HG03196 (cell line): ENCODE results near the gene DPP6.
"Not testable (repeated sequence)": the region's sequence is repeated elsewhere in the genome, so short reads cannot be mapped to it uniquely, and the experiment has no call there.

Source experiments
- ATAC-seq: cut with Tn5 transposase; IDR thresholded peaks from one replicate; pipeline ENCODE4 v1.9.1; 2021; ENCODE audit not compliant: unreplicated experiment

Gene DPP6

DNA sequence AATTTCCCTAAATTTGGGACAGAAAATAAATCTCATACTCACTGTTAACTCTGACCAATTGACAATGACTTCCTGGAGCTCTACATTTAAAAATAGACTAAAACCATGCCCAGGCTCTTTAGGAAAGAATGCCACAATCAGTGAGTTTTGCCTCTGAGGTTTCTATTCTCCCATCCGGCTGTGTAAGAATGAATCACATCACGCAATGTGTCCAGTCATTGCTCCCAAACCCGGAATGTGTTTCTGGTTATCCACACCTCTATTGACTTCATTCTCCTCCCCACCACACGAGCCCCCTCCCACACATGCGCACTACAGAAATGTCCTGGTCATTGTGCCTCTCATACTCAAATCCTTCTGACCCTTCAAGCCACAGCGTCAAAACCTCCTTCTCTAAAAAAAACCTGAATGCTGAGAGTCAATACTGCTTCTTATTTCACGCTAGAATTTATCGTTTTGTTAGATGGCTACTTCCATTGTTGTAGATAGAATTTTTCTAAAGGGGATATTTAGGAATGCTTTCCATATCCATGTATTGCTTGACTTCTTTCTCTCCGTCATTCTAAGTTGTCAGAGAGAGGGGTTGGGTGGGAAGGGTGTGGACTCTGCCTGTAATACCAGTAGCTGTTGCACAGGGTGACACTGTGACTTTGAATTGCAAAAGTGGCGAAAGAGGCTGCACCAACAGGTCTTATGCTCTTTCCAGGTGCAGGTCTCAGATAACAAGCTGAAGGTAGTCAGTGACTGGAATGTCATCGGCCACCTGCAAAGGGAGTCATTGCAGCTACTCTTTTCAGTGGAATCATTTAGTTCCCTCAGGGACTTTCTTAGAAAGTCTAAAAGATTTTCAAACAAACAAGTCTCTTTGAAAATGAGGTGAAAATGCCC lies 594.2 kb downstream of the DPP6 start:
- ATAC-seq: no peak

DNA sequence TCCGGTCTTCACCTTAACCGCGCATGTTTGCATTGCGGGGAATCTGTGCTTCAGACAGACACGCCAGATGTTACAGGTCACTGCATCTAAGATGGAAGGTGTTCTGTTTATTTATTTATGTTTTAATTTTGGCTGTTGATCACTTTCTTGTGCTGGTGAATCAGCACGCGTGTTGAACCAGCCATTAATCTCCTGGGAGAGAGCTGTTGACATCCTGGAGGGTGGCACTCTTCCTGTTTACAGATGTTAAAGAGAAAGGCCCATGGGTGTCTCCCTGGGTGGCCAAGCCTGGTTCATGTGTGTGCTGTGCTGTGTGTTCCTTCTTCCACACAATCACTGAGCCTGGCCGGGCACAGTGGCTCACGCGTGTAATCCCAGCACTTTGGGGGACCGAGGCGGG lies 595.4 kb downstream of the DPP6 start:
- ATAC-seq: no peak

DNA sequence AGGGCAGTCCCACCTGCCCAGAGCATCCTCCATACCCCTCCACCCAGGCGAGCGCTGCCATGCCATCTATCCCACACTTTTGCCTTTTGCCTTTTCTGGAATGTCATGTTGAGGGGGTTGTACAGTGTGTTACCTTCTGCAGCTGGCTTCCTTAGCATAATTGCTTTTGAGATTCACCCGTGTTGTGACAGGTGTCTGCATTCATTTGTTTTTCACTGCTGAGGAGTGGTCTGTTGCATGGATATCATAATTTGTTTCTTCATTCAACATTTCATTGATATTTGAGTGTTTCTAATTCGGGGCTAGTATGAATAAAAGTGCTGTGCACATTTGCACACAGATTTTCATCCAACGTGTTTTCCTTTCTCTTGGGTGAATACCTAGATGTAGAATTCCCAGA lies 596.8 kb downstream of the DPP6 start:
- no peak for ATAC-seq

DNA sequence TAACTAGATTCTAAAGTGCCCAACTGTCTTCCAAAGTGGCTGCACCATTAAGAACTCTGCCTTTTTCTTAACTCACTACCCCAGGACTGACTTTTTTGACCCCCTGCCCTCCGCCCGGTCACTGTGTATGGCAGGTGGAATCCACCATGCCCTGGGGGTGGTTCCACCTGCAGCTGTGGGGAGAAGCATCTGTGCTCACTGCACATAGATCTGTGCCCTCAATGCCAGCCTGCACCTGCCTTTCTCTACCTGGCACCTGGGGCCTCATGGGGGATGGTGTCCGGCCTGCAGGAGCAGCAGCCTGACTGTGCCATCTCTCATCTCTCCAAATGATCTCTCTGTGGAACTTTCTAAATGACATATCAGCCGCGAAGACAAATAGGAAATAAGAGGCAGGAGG lies 597.2 kb downstream of the DPP6 start:
- no peak for ATAC-seq

DNA sequence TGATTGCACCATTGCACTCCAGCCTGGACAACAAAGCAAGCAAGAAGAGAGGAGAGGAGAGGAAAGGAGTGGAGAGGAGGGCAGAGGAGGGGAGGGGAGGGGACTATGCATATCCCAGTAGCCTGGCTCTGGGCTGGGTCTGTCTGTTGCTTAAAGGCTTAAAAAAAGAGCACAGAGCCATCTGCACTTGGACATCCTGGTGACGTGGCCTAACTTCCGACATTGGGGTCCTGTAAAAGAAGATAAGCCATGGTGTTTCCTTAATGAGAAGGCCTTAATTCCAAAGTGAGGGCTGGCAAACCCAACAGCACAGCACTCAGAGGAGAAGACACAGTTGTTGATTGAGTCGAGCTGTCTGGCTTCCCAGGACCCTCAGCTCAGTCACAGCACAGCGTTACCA lies 598.1 kb downstream of the DPP6 start:
- no peak for ATAC-seq

DNA sequence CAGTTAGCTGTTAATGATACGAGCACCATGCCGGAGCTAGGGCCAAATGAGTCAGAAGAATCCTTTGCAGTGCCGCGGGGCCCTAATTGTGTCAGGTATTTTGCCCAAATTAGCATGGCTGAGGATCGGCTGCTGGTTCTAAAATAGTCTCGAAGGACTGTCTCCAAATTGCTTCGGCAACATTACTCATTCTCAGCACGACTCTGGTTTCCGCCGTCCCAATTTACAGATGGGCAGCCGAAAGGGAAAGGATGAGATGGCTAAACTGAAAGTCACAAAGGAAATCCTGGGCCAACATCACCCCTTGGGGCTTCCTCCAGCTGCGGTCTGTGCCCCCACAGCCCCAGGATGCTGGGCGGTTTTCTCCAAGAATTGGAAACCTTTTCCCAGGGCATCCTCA lies 599.3 kb downstream of the DPP6 start:
- ATAC-seq: no peak

DNA sequence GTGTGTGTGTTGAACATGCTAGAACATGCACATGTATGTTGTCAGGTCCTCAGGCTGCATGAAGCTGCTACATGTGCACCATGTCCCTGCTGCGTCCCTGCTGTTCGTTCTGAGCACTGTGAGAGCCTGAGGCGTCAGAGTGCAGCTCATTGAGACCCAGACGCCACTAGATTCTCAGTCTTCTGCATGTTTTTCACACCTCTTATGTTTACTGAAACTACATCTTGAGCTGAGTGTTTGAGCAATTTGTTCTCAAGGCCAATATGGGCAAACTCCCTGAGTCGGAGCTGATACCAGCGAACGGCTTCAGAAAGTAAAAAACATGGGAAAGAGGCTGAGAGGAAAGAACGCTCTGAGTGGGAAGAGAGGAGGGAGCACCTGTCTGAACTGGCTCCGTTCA lies 600.4 kb downstream of the DPP6 start:
- no peak for ATAC-seq

DNA sequence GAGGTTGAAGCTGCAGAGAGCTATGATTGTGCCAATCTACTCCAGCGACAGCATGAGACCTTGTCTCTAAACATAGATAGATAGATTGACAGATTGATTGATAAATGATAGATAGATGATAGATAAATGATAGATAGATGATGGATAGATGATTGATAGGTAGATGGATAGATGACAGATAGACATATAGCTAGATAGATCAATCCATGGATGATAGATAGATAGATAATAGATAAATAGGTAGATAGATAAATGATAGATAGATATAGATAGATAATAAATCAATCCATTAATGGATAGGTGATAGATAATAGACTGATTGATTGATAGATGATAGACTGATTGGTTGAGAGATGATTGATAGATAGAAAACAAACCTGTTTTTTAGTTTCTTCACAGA lies 601.1 kb downstream of the DPP6 start:
- ATAC-seq: no peak

DNA sequence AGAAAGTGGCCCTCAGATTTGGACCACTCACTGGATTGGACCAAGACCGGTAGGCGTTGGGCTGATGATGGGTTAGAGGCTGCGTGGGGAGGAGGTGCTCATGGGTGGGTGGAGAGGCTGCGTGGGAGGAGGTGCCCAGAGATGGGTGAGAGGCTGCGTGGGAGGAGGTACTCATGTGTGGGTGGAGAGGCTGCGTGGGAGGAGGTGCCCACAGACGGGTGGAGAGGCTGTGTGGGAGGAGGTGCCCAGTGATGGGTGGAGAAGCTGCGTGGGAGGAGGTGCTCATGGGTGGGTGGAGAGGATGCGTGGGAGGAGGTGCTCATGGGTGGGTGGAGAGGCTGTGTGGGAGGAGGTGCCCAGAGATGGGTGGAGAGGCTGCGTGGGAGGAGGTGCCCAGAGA lies 604.4 kb downstream of the DPP6 start:
- no peak for ATAC-seq

DNA sequence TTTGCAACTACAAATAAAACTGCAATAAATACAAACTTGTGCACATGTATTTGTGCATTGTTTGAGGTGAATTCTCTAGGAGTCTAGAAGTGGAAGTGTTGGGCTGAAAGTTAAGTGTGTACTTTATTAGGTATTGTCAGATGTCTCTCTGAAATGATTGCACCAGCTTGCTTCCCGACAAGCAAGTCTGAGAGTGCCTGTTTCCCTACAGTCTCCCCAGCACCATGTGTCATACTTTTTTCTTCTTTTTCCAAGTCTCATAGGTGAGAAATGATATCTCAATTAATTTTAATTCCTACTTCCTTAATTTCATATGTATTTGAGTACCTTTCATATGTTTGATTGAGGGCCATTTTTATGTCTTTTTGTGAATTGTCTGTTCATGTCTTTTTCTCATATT lies 614.6 kb downstream of the DPP6 start:
- ATAC-seq: no peak

DNA sequence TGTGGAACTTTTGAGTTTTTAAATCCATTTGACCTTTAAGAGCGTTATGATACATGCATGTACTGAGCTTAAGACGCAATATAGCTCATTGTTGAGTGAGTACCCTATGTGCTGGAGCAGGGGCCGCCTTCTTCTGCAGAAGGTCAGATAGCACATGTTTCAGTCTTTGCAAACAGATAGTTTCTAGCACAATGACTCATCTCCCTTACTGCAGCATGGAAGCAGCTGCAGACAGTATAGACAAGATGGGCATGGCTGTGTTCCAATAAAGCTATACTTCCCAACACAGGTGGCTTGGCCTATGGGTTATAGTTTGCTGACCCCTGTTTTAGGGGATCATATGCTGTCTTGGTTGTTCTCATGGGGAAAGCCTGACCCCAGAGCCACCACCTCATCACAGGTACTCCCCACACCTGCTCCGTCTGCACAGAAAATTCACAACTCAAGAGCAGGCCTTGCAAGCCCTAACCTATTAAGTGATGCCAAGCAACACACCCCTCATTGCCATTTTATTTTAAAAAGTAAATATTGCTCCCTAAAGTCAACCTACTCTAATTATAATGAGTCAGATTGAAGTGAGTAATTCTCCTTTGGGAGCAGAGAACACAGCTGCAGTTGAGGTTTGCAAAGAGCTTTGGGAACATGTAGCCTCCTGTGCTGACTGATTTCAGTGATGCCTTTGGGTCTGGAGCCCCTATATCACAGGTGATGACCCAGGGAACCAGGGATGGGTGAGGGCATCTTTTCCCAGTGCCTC lies 620.6 kb downstream of the DPP6 start:
- ATAC-seq: no peak

DNA sequence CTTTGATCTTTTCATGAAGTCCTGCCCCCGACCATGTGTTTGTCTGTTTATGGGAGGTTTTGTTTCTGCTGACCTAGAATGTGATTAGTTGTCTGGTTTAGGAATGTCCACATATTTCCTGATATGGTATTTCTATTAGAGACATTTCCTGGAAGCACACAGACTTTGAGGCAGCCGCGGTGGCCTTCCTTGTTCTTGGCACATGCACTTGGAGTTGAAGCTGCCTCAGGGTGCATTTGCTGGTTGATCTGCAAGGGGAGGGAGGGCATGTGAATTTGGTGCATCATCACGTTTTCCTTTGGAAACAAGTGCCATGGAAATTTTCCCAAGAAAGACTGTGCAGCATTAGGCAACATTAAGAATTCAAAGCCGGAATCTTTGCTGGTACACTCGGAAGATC lies 622.0 kb downstream of the DPP6 start:
- no peak for ATAC-seq

DNA sequence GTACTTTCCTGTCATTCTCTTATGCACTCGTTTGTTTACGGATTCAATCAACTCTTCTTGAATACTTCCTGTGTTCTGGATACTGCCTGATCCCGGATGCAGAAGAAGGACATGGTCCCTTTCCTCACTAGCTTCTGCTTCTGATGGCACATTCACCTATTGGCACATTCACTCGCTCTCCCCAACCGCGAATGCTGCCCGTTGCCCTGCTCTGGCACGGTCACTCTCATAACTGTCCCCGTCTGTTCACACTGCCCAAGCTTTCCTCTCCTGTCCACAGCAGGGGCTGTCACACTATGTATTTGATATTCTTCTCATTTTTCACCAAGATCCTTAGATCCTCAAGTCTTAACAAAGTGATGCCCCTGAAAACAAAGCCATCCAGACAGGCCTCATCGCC lies 623.4 kb downstream of the DPP6 start:
- no peak for ATAC-seq

DNA sequence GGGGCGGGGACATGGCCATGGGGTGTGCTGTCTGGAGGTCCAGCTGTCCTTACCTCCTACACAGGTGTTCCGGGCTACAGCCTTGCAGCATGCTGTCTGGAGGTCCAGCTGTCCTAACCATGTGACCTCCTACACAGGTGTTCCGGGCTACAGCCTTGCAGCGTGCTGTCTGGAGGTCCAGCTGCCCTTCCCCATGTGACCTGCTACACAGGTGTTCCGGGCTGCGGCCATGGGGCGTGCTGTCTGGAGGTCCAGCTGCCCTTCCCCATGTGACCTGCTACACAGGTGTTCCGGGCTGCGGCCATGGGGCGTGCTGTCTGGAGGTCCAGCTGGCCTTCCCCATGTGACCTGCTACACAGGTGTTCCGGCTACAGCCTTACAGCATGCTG lies 623.8 kb downstream of the DPP6 start:
- ATAC-seq: not testable (repeated sequence)

DNA sequence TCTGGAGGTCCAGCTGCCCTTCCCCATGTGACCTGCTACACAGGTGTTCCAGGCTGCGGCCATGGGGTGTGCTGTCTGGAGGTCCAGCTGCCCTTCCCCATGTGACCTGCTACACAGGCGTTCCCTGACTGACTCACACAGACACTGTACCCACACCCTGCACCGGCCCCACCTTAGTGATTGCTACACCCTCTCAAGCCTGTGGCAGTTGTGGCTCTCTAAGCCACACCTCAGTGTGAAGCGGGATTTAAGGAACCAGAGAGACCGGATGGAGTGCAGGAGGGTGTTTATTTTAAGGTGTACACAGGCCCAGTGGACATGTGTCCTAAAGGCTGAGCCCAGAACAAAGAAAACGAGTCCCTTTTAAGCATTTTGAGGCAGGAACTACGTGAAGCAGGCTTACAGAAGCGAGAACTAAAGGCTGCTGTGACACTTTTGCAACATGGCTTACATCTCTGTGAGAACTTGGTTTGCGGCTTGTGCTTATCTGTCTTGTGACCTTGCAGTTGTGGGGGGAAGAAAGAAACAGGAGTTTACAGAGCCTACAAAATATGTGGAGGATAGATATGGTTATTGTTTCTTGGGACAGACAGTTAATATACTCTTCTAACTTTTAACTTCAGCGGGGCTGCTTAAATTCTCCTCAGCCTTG lies 624.4 kb downstream of the DPP6 start:
- no peak for ATAC-seq

DNA sequence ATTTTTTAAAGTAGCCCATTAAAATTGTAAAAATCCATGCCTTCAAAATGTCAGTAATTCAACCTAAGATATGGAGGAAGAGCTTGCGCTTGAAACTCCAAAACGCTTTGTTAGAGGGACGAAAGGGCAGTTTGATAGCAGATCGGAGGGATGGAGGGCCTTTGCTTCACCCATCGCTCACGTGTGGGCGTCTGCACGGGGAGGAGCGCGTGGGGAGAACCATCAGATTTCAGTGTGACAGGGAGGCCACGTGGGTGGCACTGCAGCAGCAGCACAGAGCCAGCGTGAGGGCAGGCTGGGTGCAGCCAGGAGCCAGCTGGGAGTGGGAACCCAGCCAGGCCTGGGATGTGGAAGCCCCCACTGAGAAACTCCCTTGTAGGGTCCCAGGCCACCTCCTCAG lies 625.3 kb downstream of the DPP6 start:
- no peak for ATAC-seq

DNA sequence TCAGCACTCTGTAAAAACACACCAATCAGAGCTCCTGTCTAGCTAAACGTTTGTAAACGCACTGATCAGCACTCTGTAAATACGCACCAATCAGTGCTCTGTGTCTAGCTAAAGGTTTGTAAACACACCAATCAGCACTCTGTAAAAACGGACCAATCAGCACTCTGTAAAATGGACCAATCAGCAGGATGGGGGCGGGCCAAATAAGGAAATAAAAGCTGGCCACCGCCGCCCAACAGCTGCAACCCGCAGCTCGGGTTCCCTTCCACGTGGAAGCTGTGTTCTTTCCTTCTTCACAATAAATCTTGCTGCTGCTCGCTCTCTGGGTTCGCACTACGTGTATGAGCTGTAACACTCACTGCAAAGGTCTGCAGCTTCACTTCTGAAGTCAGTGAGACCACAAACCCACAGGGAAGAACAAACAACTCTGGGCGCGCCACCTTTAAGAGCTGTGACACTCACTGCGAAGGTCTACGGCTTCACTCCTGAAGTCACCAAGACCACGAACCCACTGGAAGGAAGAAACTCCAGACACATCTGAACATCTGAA lies 625.9 kb downstream of the DPP6 start:
- ATAC-seq: not testable (repeated sequence)

DNA sequence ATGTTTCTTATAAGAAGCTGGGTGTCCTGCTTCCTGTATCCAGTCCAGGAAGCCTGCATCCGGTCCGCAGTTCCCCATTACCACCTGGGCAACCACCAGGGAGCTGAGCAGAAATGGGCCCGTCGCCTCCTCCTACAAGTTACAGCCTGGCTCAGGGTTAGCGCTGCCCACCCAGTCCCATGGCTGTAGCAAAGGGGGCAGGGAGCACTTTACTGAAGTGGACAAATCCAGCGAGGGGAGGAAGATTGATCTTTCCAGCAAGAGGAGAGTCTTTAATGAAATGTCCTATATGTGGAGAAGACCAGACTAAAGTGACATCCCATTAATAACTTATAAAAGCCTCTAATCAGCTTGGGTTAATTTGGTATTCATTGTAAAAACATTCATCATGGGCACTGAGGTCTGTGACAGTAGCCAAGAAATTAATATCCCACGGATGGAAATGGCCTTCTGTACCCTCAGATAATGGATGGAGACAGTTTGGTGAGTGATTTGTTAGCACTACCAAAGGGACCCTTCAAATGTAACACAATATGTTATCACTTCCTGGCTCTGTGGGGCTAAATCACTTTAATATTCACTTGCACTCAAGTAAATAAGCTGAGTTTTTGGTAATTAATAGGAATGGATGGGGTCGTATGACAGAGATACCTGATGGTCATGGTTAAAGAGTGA lies 627.3 kb downstream of the DPP6 start:
- ATAC-seq: no peak

DNA sequence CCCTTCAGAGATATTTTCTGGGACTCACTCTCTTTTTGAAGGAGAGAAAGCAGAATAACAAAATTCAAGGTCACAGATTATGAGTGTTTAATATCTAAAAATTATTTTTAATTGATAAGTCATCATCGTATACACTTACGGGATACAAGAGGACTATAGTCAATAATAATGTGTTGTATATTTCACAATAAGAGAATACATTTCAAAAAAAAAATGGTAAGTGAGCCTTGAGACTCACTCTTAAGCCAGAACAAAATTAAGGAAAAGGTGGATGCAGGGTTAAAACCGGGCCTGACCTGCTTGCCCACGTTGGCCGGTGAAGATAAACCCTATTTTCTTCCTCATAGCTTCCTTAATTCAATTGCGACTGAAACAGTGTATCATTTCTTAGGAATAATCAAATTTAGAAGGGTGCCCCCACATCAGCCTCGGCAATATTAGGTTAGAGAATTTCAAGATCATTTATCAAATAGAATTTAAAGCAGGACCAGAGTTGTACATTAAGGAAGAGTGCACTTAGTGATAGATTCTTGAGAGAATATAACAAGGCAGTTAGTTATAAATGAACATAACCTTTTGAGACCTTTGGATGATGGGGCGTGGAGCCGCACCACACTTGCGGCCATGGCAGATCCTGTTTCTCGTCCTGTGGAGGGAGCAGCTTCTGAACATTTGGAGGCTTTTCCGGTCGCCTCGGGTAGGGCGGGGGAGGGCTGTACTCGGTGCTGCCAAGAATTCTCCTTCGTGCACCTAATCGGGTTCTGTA lies 628.9 kb downstream of the DPP6 start:
- ATAC-seq: no peak

DNA sequence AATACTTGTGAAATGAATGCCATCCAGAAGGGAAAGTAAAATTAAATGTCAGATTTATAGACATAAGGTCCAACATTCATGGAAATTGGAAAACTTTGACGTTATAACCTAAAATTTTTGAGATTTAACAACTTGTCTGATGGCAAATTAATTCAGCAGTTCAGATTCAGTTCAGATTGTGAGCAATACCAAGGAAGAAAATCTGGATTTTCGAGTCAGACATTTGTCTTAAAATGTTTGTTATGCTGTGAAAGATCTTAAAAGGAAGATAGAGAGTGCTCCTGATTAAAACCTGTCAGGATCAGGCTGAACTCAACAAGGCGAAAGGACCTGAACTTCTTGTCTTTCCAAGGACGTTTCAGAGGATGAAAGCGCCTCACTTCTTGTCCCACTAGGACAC lies 629.8 kb downstream of the DPP6 start:
- no peak for ATAC-seq
